ENCODE results near the gene PHKA1. TPM values are rescaled to one million over a fixed set of nuclear protein-coding genes. Genes with fewer than 3 reads are reported as not detected.

PHKA1 gene
- total RNA-seq, 6 donors from 2014 or later: 2.3 to 10.5 (median 3.4) TPM

- Histone ChIP-seq H3K27me3 (no peaks in the 10 kb centered on the region), H3K36me3 (no peaks in the 10 kb centered on the region), H3K4me1 (no peaks in the 10 kb centered on the region), H3K4me3 (no peak overlapping the region), H3K27ac (no peak overlapping the region), H3K9me3 (no peaks in the 10 kb centered on the region)
- ATAC-seq (ENCODE audit: low FRiP score in 2 of 2) (no peak), DNase-seq (no peak)
- 65 to 90% methylated on average over 1 of the region's 1 CpG for WGBS, 2 donors
- TF ChIP-seq CTCF (IDR thresholded peaks at IDR 0.05) (no peak), EP300 (IDR thresholded peaks at IDR 0.05) (no peak), POLR2AphosphoS5 (IDR thresholded peaks at IDR 0.05) (no peak), POLR2A (IDR thresholded peaks at IDR 0.05) (no peak)
Observed at GRCh38 chrX:72705814-72706213, 8.3 kb downstream of the PHKA1 start.

DNA sequence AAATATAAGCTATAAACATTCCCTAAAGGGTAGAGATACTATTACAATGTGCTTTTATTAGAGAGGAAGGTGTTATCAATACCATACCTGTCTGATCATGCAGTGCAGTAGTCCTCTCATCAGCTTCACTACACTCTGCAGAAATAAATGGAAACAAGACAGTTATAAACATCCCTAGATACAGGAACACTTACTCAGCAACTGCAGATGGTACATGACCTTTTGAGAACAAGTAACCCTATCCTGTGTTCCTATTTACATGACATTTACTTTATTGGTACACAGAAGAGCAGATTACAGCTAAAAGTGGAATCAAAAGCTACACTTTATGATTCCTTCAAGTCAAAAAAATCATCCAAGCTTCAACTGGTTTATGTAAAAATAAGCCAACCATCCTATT, 9.0 kb downstream of the PHKA1 start:
- H3K36me3 ChIP-seq: no peaks in the 10 kb centered on the region
- no peaks in the 10 kb centered on the region for H3K27me3 ChIP-seq
- no peaks in the 10 kb centered on the region for H3K4me1 ChIP-seq
- H3K9me3 ChIP-seq: no peaks in the 10 kb centered on the region
- DNase-seq: no peak
- TF ChIP-seq POLR2A (IDR thresholded peaks at IDR 0.05) (no peak), POLR2AphosphoS5 (IDR thresholded peaks at IDR 0.05) (no peak), EP300 (IDR thresholded peaks at IDR 0.05) (no peak), CTCF (IDR thresholded peaks at IDR 0.05) (no peak)
- H3K4me3 ChIP-seq: no peak overlapping the region
- H3K27ac ChIP-seq: no peak overlapping the region
- ATAC-seq (ENCODE audit: low FRiP score in 2 of 2): no peak

DNA sequence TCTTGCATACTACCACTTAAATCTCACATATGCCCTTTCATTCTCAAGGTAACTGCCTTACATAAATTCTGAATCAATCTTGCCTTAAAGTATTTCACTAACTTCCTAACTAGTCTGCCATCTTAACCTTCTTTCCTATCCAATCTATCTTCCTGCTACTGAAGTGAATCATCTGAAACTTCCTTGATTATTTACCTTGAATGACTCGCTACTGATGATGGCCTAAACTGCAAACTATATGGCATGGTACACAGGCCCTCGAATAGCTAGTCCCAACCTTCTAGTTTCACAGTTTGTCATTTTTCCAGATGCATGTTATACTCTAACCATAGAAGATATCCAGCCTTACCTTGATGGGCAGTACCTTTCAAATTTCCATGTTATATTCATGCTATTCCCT, 19.9 kb downstream of the PHKA1 start:
- no peak overlapping the region for H3K27ac ChIP-seq
- 87 to 97% methylated on average over 2 of the region's 2 CpGs for WGBS, 2 donors
- TF ChIP-seq CTCF (IDR thresholded peaks at IDR 0.05) (no peak), POLR2AphosphoS5 (IDR thresholded peaks at IDR 0.05) (no peak), EP300 (IDR thresholded peaks at IDR 0.05) (no peak), POLR2A (IDR thresholded peaks at IDR 0.05) (no peak)
- no peaks in the 10 kb centered on the region for H3K9me3 ChIP-seq
- H3K36me3 ChIP-seq: no peaks in the 10 kb centered on the region
- DNase-seq: no peak
- ATAC-seq (ENCODE audit: low FRiP score in 2 of 2): no peak
- H3K4me3 ChIP-seq: no peak overlapping the region
- no peaks in the 10 kb centered on the region for H3K27me3 ChIP-seq
- no peaks in the 10 kb centered on the region for H3K4me1 ChIP-seq

- Histone ChIP-seq H3K4me3 (no peak overlapping the region), H3K4me1 (no peaks in the 10 kb centered on the region), H3K27ac (no peak overlapping the region), H3K27me3 (no peaks in the 10 kb centered on the region), H3K9me3 (no peaks in the 10 kb centered on the region), H3K36me3 (no peaks in the 10 kb centered on the region)
- DNase-seq (no peak), ATAC-seq (ENCODE audit: low FRiP score in 2 of 2) (no peak)
- TF ChIP-seq POLR2AphosphoS5 (IDR thresholded peaks at IDR 0.05) (no peak), CTCF (IDR thresholded peaks at IDR 0.05) (no peak), EP300 (IDR thresholded peaks at IDR 0.05) (no peak), POLR2A (IDR thresholded peaks at IDR 0.05) (no peak)
- 83 to 100% methylated on average over 1 of the region's 1 CpG for WGBS, 2 donors
Observed at GRCh38 chrX:72693477-72693876, 20.6 kb downstream of the PHKA1 start.

DNA sequence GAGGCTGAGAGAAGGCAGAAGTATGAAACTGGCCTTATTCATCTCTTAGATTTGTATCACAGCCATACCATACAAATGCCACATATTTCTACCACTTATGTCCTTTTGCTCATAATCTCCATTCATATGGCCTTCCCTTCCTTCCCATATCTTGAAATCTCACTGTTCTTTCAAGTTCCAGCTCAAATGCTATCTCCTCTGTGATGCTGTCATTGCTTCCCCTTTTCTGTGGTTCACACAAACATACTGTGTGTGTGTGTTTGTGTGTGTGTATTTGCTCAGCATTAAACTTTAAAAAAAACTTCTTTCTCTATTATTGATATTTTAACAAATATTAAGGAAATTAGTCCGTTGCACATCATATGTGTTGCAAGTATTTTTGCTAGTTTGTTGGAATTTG, 26.7 kb downstream of the PHKA1 start:
- no peaks in the 10 kb centered on the region for H3K9me3 ChIP-seq
- no peak overlapping the region for H3K27ac ChIP-seq
- 53 to 81% methylated on average over 1 of the region's 1 CpG for whole genome bisulfite sequencing, 2 donors
- H3K4me1 ChIP-seq: no peaks in the 10 kb centered on the region
- no peak for TF ChIP-seq POLR2AphosphoS5 (IDR thresholded peaks at IDR 0.05)
- H3K4me3 ChIP-seq: no peak overlapping the region
- H3K27me3 ChIP-seq: no peaks in the 10 kb centered on the region
- DNase-seq: no peak
- H3K36me3 ChIP-seq: no peaks in the 10 kb centered on the region
- ATAC-seq (ENCODE audit: low FRiP score in 2 of 2): no peak
